Hematopoietic multipotent progenitor cell treated with erythropoietin and hydrocortisone succinate and interleukin-3 and kit ligand, for 6 days (in vitro differentiated cells): ENCODE results near the gene AFAP1.
"Not testable (repeated sequence)": the region's sequence is repeated elsewhere in the genome, so short reads cannot be mapped to it uniquely, and the experiment has no call there.

ENCODE experiments used
- DNase-seq: peaks from one replicate; pipeline ENCODE4 v3.0.0-alpha.2; 2015

AFAP1 gene

GRCh38 chr4:7944599-7945220, 5.0 kb upstream of the AFAP1 start:
- DNase-seq: no peak

- not testable (repeated sequence) for DNase-seq
Measured at GRCh38 chr4:7943688-7944087, 4.0 kb upstream of the AFAP1 start.

- no peak for DNase-seq
Measured at GRCh38 chr4:7943211-7943610, 3.5 kb upstream of the AFAP1 start.

- DNase-seq: no peak
Measured at GRCh38 chr4:7941965-7942496, 2.4 kb upstream of the AFAP1 start.

GRCh38 chr4:7941111-7941964, 1.7 kb upstream of the AFAP1 start:
- DNase-seq: no peak

- no peak for DNase-seq
Measured at GRCh38 chr4:7938609-7939376, 868 bp downstream of the AFAP1 start.

- DNase-seq: no peak
Measured at GRCh38 chr4:7938266-7938608, 1.4 kb downstream of the AFAP1 start.

- DNase-seq: peak; percentile 50
Measured at GRCh38 chr4:7937006-7937405, 2.7 kb downstream of the AFAP1 start.

- no peak for DNase-seq
Measured at GRCh38 chr4:7933651-7934510, 5.8 kb downstream of the AFAP1 start.

- no peak for DNase-seq
Measured at GRCh38 chr4:7932287-7932686, 7.4 kb downstream of the AFAP1 start.

- DNase-seq: no peak
Measured at GRCh38 chr4:7929118-7929951, 10.3 kb downstream of the AFAP1 start.

- DNase-seq: no peak
Measured at GRCh38 chr4:7928711-7929110, 10.9 kb downstream of the AFAP1 start.

GRCh38 chr4:7926822-7927221, 12.8 kb downstream of the AFAP1 start:
- no peak for DNase-seq

- no peak for DNase-seq
Measured at GRCh38 chr4:7924570-7924969, 15.1 kb downstream of the AFAP1 start.

GRCh38 chr4:7924163-7924562, 15.5 kb downstream of the AFAP1 start:
- no peak for DNase-seq

GRCh38 chr4:7922466-7922865, 17.2 kb downstream of the AFAP1 start:
- DNase-seq: no peak

GRCh38 chr4:7918981-7919380, 20.7 kb downstream of the AFAP1 start:
- no peak for DNase-seq

GRCh38 chr4:7918187-7918586, 21.5 kb downstream of the AFAP1 start:
- not testable (repeated sequence) for DNase-seq

- no peak for DNase-seq
Measured at GRCh38 chr4:7917669-7918068, 22.0 kb downstream of the AFAP1 start.

- no peak for DNase-seq
Measured at GRCh38 chr4:7915875-7916242, 23.8 kb downstream of the AFAP1 start.

GRCh38 chr4:7912826-7913225, 26.8 kb downstream of the AFAP1 start:
- DNase-seq: no peak
